ENCODE measurements around the gene SLC6A19. TPM values are rescaled to one million over a fixed set of nuclear protein-coding genes. Genes with fewer than 3 reads are reported as not detected.

The SLC6A19 gene
- polyA plus RNA-seq, 1 of the 3 experiments (the other 2 are of a cell fraction), result not detected

DNA sequence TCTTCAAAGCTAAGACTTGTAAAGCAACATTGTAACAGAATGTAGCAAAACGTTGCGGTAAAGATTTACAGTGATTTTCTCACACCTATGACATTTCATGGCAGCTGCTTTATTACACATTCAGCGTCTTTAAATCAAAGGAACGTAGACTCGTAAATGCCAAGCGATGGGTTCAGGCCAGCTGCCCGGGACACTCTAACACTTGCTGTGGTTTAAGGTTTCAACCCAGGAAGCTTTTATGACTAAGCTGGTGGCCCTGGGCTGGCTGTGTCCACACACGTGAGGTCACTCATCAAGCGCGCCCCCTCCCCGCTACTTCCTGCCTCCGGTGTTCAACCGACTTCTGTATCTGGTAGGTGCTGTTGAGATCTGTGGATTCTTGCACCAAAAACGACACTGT is 26.3 kb downstream of the SLC6A19 start:
- ChIA-PET POLR2A (no interaction called here), CTCF (interaction anchor here (1.0 to 1.3 kb wide), 2 partner anchors 10 to 20 kb away, joined by 3 read pairs; no protein-coding TSS in a partner anchor)
- Histone ChIP-seq H3K4me2 (no peak overlapping the region), H3K4me1 (ENCODE audit: control insufficient read depth in 1 of 2, insufficient read depth in 2 of 2, low read depth in 1 of 2, low read length in 1 of 2) (no peaks in the 10 kb centered on the region), H3K4me3 (ENCODE audit: low read depth in 2 of 2, low read length in 1 of 2) (no peak overlapping the region), H3K79me2 (ENCODE audit: insufficient read depth) (no peaks in the 10 kb centered on the region), H3K9me3 (no peaks in the 10 kb centered on the region), H3K27ac (ENCODE audit: low read depth in 2 of 2, low read length in 1 of 2) (no peak overlapping the region), H3K9me2 (no peaks in the 10 kb centered on the region), H3K36me3 (replicated peaks in 1 of 2; ENCODE audit: control insufficient read depth in 1 of 2, insufficient read depth in 2 of 2, low read length in 1 of 2) (no peaks in the 10 kb centered on the region), H3K9ac (no peak overlapping the region), H3F3A (replicated peaks; ENCODE audit: insufficient read depth) (no peaks in the 10 kb centered on the region), H3K27me3 (ENCODE audit: insufficient read depth) (peaks cover 19% of the 10 kb centered on the region; the same call in 1 of the 2 replicates), H2AFZ (ENCODE audit: low read depth) (no peak overlapping the region), H4K20me1 (ENCODE audit: insufficient read depth) (no peaks in the 10 kb centered on the region)
- TF ChIP-seq, protein P1, sequence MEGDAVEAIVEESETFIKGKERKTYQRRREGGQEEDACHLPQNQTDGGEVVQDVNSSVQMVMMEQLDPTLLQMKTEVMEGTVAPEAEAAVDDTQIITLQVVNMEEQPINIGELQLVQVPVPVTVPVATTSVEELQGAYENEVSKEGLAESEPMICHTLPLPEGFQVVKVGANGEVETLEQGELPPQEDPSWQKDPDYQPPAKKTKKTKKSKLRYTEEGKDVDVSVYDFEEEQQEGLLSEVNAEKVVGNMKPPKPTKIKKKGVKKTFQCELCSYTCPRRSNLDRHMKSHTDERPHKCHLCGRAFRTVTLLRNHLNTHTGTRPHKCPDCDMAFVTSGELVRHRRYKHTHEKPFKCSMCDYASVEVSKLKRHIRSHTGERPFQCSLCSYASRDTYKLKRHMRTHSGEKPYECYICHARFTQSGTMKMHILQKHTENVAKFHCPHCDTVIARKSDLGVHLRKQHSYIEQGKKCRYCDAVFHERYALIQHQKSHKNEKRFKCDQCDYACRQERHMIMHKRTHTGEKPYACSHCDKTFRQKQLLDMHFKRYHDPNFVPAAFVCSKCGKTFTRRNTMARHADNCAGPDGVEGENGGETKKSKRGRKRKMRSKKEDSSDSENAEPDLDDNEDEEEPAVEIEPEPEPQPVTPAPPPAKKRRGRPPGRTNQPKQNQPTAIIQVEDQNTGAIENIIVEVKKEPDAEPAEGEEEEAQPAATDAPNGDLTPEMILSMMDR (IDR thresholded peaks at IDR 0.05), result no peak
- TF ChIP-seq RCOR1 (IDR thresholded peaks at IDR 0.05; ENCODE audit: low read length) (no peak), ELF1 (IDR thresholded peaks at IDR 0.05) (no peak), FOSL2 (IDR thresholded peaks at IDR 0.05; ENCODE audit: borderline replicate concordance, low read depth) (no peak), SIN3A (IDR thresholded peaks at IDR 0.05; ENCODE audit: borderline replicate concordance, low read depth, low read length) (no peak), RXRA (IDR thresholded peaks at IDR 0.05; ENCODE audit: borderline replicate concordance, low read depth) (no peak), PBX3 (IDR thresholded peaks at IDR 0.05) (no peak), TEAD4 (IDR thresholded peaks at IDR 0.05; ENCODE audit: borderline replicate concordance, insufficient read depth) (no peak), EP300 (IDR thresholded peaks at IDR 0.05; ENCODE audit: borderline replicate concordance in 1 of 2, low read depth in 1 of 2, low read length in 1 of 2) (no peak), RAD21 (IDR thresholded peaks at IDR 0.05; ENCODE audit: low read length) (no peak), TCF12 (IDR thresholded peaks at IDR 0.05) (no peak), TAF1 (IDR thresholded peaks at IDR 0.05; ENCODE audit: borderline replicate concordance, low read depth, low read length) (no peak), USF2 (IDR thresholded peaks at IDR 0.05; ENCODE audit: borderline replicate concordance, low read depth, low read length) (no peak), MEF2A (IDR thresholded peaks at IDR 0.05; ENCODE audit: borderline replicate concordance, low read depth) (no peak), YY1 (IDR thresholded peaks at IDR 0.05; ENCODE audit: low read depth) (no peak), IRF3 (IDR thresholded peaks at IDR 0.05; ENCODE audit: low read depth, low read length) (no peak), GATA2 (CRISPR knock-in tag; IDR thresholded peaks at IDR 0.05) (no peak)
- TF ChIP-seq, protein P2, sequence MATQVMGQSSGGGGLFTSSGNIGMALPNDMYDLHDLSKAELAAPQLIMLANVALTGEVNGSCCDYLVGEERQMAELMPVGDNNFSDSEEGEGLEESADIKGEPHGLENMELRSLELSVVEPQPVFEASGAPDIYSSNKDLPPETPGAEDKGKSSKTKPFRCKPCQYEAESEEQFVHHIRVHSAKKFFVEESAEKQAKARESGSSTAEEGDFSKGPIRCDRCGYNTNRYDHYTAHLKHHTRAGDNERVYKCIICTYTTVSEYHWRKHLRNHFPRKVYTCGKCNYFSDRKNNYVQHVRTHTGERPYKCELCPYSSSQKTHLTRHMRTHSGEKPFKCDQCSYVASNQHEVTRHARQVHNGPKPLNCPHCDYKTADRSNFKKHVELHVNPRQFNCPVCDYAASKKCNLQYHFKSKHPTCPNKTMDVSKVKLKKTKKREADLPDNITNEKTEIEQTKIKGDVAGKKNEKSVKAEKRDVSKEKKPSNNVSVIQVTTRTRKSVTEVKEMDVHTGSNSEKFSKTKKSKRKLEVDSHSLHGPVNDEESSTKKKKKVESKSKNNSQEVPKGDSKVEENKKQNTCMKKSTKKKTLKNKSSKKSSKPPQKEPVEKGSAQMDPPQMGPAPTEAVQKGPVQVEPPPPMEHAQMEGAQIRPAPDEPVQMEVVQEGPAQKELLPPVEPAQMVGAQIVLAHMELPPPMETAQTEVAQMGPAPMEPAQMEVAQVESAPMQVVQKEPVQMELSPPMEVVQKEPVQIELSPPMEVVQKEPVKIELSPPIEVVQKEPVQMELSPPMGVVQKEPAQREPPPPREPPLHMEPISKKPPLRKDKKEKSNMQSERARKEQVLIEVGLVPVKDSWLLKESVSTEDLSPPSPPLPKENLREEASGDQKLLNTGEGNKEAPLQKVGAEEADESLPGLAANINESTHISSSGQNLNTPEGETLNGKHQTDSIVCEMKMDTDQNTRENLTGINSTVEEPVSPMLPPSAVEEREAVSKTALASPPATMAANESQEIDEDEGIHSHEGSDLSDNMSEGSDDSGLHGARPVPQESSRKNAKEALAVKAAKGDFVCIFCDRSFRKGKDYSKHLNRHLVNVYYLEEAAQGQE (IDR thresholded peaks at IDR 0.05; ENCODE audit: low read depth, low read length), result no peak
- no peak for DNase-seq
- WGBS (ENCODE audit: low lambda C conversion rate), result 53% methylated on average over 14 of the region's 14 CpGs

All from SK-N-SH (cell line).